NCI-H1105 (cell line): Measurements from ENCODE around the gene NAP1L1.
A peak's percentile ranks its signal among the peaks of the same experiment; 100 is the strongest.

Experiments
- DNase-seq: peaks from one replicate; lab custom pipeline; 2025; lab: John Stamatoyannopoulos, UW

Gene NAP1L1

GRCh38 chr12:76040461-76040860 is 44.0 kb downstream of the NAP1L1 start:
- DNase-seq: no peak

- DNase-seq: no peak
Measured at GRCh38 chr12:76038176-76038575, 46.3 kb downstream of the NAP1L1 start.

- DNase-seq: peak; percentile 72
Measured at GRCh38 chr12:76037130-76038103, 47.1 kb downstream of the NAP1L1 start.

- no peak for DNase-seq
Measured at GRCh38 chr12:76035045-76035444, 49.4 kb downstream of the NAP1L1 start.

GRCh38 chr12:76033081-76034011 is 51.1 kb downstream of the NAP1L1 start:
- no peak for DNase-seq

- no peak for DNase-seq
Measured at GRCh38 chr12:76032043-76032981, 52.2 kb downstream of the NAP1L1 start.

- peak; percentile 90 for DNase-seq
Measured at GRCh38 chr12:76031414-76032042, 53.0 kb downstream of the NAP1L1 start, which contains the start of gene PHLDA1. TSS of gene PHLDA1 (minus strand) at chr12:76031776.

GRCh38 chr12:76031081-76031413 is 53.4 kb downstream of the NAP1L1 start:
- no peak for DNase-seq

- peak; percentile 18 for DNase-seq
Measured at GRCh38 chr12:76030341-76031080, 54.0 kb downstream of the NAP1L1 start.

GRCh38 chr12:76029982-76030340 is 54.5 kb downstream of the NAP1L1 start:
- DNase-seq: no peak

- DNase-seq: no peak
Measured at GRCh38 chr12:76028571-76029277, 55.8 kb downstream of the NAP1L1 start.

GRCh38 chr12:76026643-76027063 is 57.8 kb downstream of the NAP1L1 start:
- DNase-seq: no peak

- no peak for DNase-seq
Measured at GRCh38 chr12:76025601-76026575, 58.6 kb downstream of the NAP1L1 start.

- DNase-seq: no peak
Measured at GRCh38 chr12:76024942-76025600, 59.4 kb downstream of the NAP1L1 start.

GRCh38 chr12:76024102-76024781 is 60.2 kb downstream of the NAP1L1 start:
- DNase-seq: no peak

- no peak for DNase-seq
Measured at GRCh38 chr12:76023069-76023690, 61.3 kb downstream of the NAP1L1 start.

- DNase-seq: no peak
Measured at GRCh38 chr12:76022506-76022905, 62.0 kb downstream of the NAP1L1 start.
